Panc1 (cell line): ENCODE data around the gene CMTM7. TPM values are rescaled to one million over a fixed set of nuclear protein-coding genes. Genes with fewer than 3 reads are reported as not detected.
A peak's percentile ranks its signal among the peaks of the same experiment; 100 is the strongest.

Source experiments
- ATAC-seq: fragments of 200-7000 bp; cut with Tn5 transposase; 2 replicates; pipeline ENCODE4 v1.9.1; 2020; ENCODE audit warnings: mild to moderate bottlenecking, moderate library complexity
- BruUV-seq: library from RNA; stranded (reverse); fragments of 400-500 nt; replicated peaks from 2 replicates; lab custom pipeline; 2021; lab: Mats Ljungman, UMichigan
- CTCF ChIA-PET: fragments of 300-600 bp; sonication (Branson Sonifier 250); formaldehyde crosslinking; loops from one replicate; lab custom pipeline; 2022; ENCODE audit warnings: antibody characterized with exemption; lab: Charles Lee
- POLR2A ChIA-PET: fragments of 300-600 bp; sonication (Branson Sonifier 250); formaldehyde crosslinking; loops from one replicate; lab custom pipeline; 2022; ENCODE audit warnings: antibody characterized with exemption; lab: Charles Lee
- DNase-seq: peaks from one replicate; pipeline ENCODE4 v3.0.0-alpha.2; 2010; ENCODE audit warnings: low read depth, low spot score
- H3K27ac ChIP-seq: 2 replicates; pipeline ENCODE4 v1.5.1; 2011; ENCODE audit warnings: mild to moderate bottlenecking, low read length, inconsistent platforms
- H3K27me3 ChIP-seq: fragments of 200-500 bp; sonication (Bioruptor generic); 2 replicates; pipeline ENCODE4 v1.6.0; 2014; ENCODE audit warnings: low read length, inconsistent platforms; ENCODE audit not compliant: control insufficient read depth, insufficient read depth
- H3K36me3 ChIP-seq: fragments of 200-500 bp; sonication (Bioruptor generic); 2 replicates; pipeline ENCODE4 v1.5.1; 2014; ENCODE audit warnings: inconsistent platforms, mild to moderate bottlenecking, low read length, moderate library complexity; ENCODE audit not compliant: control insufficient read depth, insufficient read depth
- H3K4me1 ChIP-seq: 2 replicates; pipeline ENCODE4 v1.5.1; 2011; ENCODE audit warnings: inconsistent platforms, mild to moderate bottlenecking, low read length, moderate library complexity; ENCODE audit not compliant: control insufficient read depth, insufficient read depth
- H3K4me3 ChIP-seq, 2 experiments: 2 replicates each; pipeline ENCODE4 v1.5.1; 2011 to 2012; ENCODE audit warnings: low read depth in 2 of 2, low read length in 2 of 2, mild to moderate bottlenecking in 2 of 2, inconsistent platforms in 1 of 2, moderate library complexity in 1 of 2
- H3K9me3 ChIP-seq: fragments of 200-500 bp; sonication (Bioruptor generic); 2 replicates; pipeline ENCODE4 v1.5.1; 2014; ENCODE audit warnings: low read depth, mild to moderate bottlenecking, inconsistent platforms, low read length, moderate library complexity; ENCODE audit not compliant: control insufficient read depth, insufficient read depth
- POLR2AphosphoS5 ChIP-seq: IDR thresholded peaks from 2 replicates; pipeline ENCODE4 v1.6.1; 2012; ENCODE audit warnings: mild to moderate bottlenecking, low read depth, low read length, moderate library complexity
- SIN3A ChIP-seq: IDR thresholded peaks from 2 replicates; pipeline ENCODE4 v1.6.1; 2012; ENCODE audit warnings: low read depth, mild to moderate bottlenecking, low read length, moderate library complexity, borderline replicate concordance; ENCODE audit not compliant: insufficient read depth
- TCF7L2 ChIP-seq: IDR thresholded peaks from 2 replicates; pipeline ENCODE4 v1.6.1; 2011; ENCODE audit warnings: mild to moderate bottlenecking, low read depth, low read length, inconsistent platforms
- in situ Hi-C: cut with HindIII; loops from 2 replicates; pipeline ENCODE4 v1.10.0; 2016; ENCODE audit warnings: low sequenced_read_pairs, low pct_unique_long_range_greater_than_20kb
- intact Hi-C: fragments of 100-400 bp; cut with micrococcal nuclease; formaldehyde crosslinking; loops from one replicate; pipeline ENCODE4 v1.10.0; 2022; ENCODE audit not compliant: unreplicated experiment
- total RNA-seq: library from RNA; stranded (reverse); gene quantifications from one replicate; pipeline ENCODE4 v1.2.1, GENCODE V29; 2021; ENCODE audit not compliant: unreplicated experiment
- TF ChIP-seq, protein P1 (sequence below), 2 experiments: IDR thresholded peaks; 2 replicates each; pipeline ENCODE4 v1.6.1; 2011 to 2012; ENCODE audit warnings: low read depth in 2 of 2, control low read depth in 1 of 2, low read length in 1 of 2, mild to moderate bottlenecking in 1 of 2, moderate library complexity in 1 of 2; ENCODE audit not compliant: insufficient read depth in 1 of 2
- TF ChIP-seq, protein P2 (sequence below): fragments of 450-650 bp; IDR thresholded peaks from 2 replicates; pipeline ENCODE4 v1.5.1; 2017; ENCODE audit warnings: mild to moderate bottlenecking

Gene CMTM7
- total RNA-seq, 1 experiment from 2014 or later, result 43.5 TPM

DNA sequence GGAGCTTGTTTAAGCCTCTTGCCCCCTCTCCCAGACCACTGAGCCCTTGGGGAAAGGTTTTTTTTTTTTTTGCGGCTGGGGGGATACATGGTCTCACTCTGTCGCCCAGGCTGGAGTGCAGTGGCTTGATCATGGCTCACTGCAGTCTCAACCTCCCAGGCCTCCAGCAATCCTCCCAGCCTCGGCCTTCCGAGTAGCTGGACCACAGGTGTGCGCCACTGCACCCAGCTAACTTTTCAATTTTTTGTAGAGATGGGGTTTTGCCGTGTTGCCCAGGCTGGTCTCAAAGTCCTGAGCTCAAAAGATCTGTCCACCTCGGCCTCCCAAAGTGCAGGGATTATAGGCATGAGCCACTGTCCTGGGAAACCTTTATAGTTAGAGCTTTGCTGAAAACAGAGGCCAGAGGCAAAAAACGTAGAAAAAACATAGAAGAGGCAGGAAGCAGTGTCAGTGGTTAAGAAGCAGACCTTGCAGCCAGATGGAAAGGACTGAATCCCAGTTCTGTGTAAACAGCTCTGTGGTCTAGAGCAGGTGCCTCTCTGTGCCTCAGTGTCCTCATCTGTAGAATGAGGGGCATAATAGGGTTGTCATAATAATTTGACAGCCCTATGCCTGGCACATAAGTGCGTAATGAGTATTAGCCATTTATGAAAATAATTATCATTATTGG lies 33.1 kb downstream of the CMTM7 start:
- CTCF ChIA-PET, result interaction anchor here (1.6 kb wide), 1 partner anchor 43 kb away, joined by 4 read pairs; no protein-coding TSS in a partner anchor
- in situ Hi-C loops, result no loop called here
- no peaks in the 10 kb centered on the region for H3K27me3 ChIP-seq
- DNase-seq (no peak), ATAC-seq (no peak)
- intact Hi-C loops, result no loop called here
- no peak overlapping the region for H3K4me3 ChIP-seq
- peaks cover 44% of the 10 kb centered on the region for H3K4me1 ChIP-seq
- POLR2A ChIA-PET, result no interaction called here
- no peaks in the 10 kb centered on the region for H3K36me3 ChIP-seq
- no peaks in the 10 kb centered on the region for H3K9me3 ChIP-seq
- no TSS peak for BruUV-seq
- H3K27ac ChIP-seq, result peak overlapping the region; percentile 3; the same call in 1 of the 2 replicates
- TF ChIP-seq SIN3A (no peak), TCF7L2 (no peak), POLR2AphosphoS5 (no peak)
- TF ChIP-seq, protein P1, sequence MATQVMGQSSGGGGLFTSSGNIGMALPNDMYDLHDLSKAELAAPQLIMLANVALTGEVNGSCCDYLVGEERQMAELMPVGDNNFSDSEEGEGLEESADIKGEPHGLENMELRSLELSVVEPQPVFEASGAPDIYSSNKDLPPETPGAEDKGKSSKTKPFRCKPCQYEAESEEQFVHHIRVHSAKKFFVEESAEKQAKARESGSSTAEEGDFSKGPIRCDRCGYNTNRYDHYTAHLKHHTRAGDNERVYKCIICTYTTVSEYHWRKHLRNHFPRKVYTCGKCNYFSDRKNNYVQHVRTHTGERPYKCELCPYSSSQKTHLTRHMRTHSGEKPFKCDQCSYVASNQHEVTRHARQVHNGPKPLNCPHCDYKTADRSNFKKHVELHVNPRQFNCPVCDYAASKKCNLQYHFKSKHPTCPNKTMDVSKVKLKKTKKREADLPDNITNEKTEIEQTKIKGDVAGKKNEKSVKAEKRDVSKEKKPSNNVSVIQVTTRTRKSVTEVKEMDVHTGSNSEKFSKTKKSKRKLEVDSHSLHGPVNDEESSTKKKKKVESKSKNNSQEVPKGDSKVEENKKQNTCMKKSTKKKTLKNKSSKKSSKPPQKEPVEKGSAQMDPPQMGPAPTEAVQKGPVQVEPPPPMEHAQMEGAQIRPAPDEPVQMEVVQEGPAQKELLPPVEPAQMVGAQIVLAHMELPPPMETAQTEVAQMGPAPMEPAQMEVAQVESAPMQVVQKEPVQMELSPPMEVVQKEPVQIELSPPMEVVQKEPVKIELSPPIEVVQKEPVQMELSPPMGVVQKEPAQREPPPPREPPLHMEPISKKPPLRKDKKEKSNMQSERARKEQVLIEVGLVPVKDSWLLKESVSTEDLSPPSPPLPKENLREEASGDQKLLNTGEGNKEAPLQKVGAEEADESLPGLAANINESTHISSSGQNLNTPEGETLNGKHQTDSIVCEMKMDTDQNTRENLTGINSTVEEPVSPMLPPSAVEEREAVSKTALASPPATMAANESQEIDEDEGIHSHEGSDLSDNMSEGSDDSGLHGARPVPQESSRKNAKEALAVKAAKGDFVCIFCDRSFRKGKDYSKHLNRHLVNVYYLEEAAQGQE (IDR thresholded peaks at IDR 0.05; ENCODE audit: insufficient read depth in 1 of 2, low read depth in 2 of 2, low read length in 1 of 2), result no peak
- TF ChIP-seq, protein P2, sequence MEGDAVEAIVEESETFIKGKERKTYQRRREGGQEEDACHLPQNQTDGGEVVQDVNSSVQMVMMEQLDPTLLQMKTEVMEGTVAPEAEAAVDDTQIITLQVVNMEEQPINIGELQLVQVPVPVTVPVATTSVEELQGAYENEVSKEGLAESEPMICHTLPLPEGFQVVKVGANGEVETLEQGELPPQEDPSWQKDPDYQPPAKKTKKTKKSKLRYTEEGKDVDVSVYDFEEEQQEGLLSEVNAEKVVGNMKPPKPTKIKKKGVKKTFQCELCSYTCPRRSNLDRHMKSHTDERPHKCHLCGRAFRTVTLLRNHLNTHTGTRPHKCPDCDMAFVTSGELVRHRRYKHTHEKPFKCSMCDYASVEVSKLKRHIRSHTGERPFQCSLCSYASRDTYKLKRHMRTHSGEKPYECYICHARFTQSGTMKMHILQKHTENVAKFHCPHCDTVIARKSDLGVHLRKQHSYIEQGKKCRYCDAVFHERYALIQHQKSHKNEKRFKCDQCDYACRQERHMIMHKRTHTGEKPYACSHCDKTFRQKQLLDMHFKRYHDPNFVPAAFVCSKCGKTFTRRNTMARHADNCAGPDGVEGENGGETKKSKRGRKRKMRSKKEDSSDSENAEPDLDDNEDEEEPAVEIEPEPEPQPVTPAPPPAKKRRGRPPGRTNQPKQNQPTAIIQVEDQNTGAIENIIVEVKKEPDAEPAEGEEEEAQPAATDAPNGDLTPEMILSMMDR, result no peak

DNA sequence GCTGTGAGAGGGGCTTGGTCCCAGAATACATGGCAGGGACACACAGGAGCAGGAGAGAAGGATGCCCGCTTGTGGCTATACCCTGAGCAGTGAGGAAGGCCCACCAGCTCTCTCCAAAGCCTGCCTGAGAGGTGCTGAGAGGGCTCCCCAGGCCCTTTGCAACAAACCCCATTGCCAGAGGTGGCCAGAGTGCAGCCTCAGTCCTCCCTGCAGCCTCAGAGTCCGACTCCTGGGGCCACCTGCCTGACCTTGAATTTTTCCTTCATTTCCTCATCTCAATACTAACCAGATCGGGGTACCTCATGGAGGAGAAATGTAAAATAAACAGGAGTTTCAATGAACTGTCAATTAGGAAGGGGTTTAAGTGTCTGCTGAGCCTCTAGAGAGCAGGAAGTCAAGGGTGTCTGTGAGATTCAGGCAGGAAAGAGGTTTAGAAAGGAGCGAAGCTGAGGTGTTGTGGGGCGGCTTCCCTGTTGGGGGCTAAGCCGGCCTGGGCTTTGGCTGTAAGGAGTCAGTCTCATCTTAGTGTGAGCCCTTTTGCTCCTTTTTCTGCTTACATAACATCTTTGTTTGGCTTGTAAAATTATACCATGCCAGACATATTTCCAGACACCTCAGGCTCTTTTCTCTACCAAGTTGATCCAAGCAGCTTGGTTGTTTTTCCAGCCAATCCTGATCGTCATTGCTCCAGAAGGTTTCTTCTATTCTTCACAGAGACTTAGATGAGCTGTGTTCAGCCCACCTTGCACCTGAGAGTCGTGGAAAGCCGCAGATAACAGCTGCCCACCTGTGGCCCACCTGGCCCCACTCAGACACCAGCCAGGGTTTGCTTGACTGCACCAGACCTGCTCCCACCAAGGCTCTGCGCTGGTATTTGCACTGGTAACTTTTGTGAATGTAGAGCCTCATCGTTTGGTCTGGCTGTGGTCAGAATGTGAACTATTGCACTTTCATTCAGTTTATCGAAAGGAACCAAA lies 36.7 kb downstream of the CMTM7 start:
- ChIA-PET POLR2A (no interaction called here), CTCF (no interaction called here)
- no TSS peak for BruUV-seq
- no peak for DNase-seq
- peak; percentile 53 for ATAC-seq
- H3K27ac ChIP-seq, result peak overlapping the region; percentile 77
- intact Hi-C loops (no loop called here), in situ Hi-C loops (no loop called here)
- H3K36me3 ChIP-seq, result no peaks in the 10 kb centered on the region
- H3K4me1 ChIP-seq, result peaks cover 12% of the 10 kb centered on the region
- H3K27me3 ChIP-seq, result no peaks in the 10 kb centered on the region
- no peak for TF ChIP-seq TCF7L2
- TF ChIP-seq, protein P1 (IDR thresholded peaks at IDR 0.05; ENCODE audit: insufficient read depth in 1 of 2, low read depth in 2 of 2, low read length in 1 of 2), result no peak
- TF ChIP-seq, protein P2, result no peak
- TF ChIP-seq SIN3A, result no peak
- no peak for TF ChIP-seq POLR2AphosphoS5
- H3K9me3 ChIP-seq, result no peaks in the 10 kb centered on the region
- no peak overlapping the region for H3K4me3 ChIP-seq
